Lung microvascular endothelial cell (primary cell): ENCODE data around the gene CD300LG. TPM values are rescaled to one million over a fixed set of nuclear protein-coding genes. Genes with fewer than 3 reads are reported as not detected.
"Not testable (repeated sequence)": the region's sequence is repeated elsewhere in the genome, so short reads cannot be mapped to it uniquely, and the experiment has no call there.

Experiments used
- DNase-seq, 2 donors: peaks; one replicate each; pipeline versions ENCODE4 v3.0.0 to v3.0.0-alpha.2; 2010; ENCODE audit warnings: low read depth in 2 of 2
- total RNA-seq: library from RNA; depleted of rRNA; stranded (reverse); fragments of >200 nt; gene quantifications from 2 replicates; pipeline ENCODE4 v1.2.1, GENCODE V29; 2014

Gene CD300LG
- total RNA-seq, 1 donor from 2014 or later: not detected

DNA sequence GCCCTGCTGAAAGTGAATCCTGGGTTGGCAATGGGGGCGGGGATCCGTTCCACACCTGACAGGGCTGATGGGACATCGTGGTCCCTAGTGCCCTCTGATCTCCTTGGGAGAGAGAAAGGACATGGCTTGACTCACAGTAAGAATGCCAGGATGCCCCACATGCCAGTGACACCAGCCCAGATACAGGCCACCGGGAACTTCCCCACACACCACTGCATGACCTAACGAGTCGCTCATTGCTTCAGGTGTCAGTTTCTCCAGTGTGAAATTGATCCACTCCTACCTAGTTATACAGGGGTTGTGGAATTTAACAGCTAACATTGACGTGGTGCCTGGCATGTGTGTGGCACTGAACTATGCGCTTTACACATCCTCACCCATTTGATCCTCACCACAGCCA is 7.5 kb downstream of the CD300LG start:
- no peak for DNase-seq

DNA sequence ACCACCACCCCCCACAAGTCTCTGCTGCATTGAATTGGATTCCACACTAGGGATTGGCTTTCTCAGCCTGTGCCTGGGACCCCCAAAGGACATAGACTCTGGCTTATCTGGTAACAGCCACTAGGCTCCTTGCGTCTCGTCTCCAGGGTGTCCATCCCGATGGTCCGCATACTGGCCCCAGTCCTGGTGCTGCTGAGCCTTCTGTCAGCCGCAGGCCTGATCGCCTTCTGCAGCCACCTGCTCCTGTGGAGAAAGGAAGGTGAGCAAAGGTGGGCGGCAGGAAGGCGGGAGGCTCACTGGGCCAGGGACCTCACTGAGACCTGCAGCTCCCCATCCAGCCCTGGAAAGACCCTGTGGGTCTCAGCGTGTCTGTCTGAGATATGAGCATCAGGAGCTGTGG is 8.1 kb downstream of the CD300LG start:
- no peak for DNase-seq

DNA sequence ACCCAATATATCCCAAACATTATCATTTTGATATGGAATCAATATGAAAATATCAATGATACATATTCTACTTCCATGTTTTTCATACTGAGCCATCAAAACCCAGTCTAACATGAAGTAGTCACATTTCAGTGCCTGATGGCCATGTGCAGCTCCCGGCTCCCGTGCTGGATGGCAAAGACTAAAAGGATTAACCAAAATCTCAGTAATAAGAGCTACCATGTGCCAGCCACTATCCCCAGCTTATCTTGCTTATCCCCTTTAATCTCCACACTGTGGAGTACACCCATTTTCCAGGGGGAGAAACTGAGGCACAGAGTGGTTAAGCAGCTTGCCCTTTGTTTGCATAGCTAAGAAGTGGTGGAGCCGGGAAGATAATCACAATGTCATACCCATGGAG is 9.2 kb downstream of the CD300LG start:
- no peak for DNase-seq

DNA sequence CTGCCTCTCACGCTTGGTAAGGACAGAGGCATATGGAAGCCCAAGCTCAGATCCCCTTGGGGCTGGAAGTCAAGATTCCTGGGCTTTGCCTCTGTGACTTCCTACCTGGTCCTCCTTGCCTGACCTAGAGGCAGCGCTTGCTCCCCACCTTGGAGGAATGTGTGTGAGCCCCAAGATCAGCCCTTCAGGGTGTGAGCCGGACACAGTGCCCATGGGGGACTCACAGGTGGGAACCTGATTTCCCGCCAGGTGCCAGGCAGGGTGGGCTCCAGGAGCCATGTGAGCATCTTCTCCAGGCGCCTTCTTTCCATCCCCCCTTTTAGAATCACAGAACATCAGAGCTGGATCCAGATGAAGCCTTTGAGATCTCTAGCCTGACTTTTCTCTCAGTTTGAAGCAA is 10.2 kb downstream of the CD300LG start:
- no peak for DNase-seq

DNA sequence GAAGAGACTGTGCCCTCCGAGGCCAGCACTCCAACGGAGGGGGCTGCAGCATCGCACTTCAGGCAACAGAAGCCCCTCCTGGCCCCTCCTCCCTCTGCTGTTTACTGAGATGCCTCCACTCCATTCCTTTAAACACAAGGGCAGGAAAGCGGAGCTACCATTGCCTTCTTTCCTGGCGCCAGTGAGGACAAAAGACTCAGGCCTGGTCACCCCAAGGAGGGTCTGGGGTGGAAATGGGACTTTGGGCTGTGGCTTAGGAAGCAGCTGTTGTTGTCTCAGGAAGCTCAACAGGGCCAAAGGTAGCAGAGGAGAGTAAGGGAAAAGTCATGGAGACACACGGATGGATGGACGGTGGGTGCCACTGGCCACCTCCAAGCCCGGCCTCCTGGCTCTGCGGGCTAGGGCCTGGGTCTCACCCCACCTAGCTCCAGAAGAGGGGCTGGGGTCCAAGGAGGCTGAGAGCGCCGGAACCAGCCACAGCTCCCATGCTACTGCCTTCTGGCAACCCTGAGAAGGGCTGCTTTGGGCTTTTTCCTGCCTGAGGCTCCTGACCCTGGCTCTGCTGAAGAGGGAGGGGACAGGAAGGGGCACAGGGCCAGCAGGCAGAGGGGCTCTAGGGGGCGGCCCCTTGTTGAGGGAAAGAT is 11.1 kb downstream of the CD300LG start:
- no peak for DNase-seq

DNA sequence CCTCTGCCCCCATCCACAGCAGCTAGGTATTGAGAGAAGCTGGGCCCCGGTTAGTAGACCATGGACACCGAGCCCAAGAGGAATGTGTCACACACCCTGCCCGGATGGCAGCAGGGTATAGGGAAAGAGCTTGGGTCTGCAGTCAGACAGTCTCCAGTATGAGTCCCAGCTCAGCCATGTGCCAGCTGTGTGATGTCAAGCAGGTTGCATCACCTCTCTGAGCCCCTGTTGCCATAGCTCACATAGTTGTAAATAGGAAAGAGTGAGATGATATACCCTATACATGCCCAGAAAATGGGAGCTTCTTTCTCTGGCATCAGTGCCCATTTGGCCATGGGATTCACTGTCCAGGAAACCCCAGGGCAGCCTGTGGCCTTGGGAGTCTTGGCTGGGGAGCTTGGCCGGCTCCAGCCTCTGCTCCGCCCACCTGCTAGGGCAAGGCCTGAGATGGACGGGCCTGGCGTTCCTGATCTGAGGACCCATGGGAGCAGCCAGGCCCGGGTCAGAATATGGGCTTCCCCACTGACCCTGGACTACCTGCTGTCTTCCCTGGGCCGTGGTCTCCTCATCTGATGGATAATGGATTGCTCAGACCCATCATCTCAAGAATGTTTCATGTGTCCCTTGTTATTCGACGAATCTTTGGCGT is 13.2 kb downstream of the CD300LG start:
- no peak for DNase-seq

DNA sequence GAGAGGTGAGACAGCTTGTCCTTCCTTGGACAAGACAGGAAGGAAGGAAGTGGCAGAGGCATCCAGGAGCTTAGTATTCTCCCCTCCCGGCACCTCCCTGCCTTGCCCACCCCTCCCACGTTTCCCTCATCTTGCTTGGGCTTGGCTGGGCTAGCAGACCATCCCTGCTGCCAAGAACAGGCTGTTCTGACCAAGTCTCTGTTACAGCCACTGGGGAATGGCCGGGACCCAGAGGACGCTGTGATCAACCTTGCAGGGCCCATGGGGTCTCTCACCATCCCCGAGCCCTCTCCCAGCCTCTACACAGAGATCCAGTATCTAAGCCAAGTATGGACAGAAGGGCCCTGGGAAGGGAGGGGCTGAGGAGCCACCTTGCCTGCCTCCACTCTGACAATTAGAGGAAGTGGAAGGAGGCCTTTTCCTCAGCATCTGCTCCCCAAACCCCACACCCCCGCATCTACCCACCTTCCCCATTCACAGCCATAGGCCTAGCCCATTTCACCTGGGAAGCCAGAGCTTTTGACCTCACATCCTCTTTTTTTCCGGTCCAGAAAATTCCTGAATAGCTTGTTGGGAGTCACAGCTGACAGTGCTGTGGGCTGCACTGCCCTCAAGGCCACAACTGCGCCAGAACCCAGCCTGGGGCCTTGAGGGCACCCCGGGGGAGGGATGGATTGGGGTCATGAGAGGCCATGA is 14.1 kb downstream of the CD300LG start:
- no peak for DNase-seq

DNA sequence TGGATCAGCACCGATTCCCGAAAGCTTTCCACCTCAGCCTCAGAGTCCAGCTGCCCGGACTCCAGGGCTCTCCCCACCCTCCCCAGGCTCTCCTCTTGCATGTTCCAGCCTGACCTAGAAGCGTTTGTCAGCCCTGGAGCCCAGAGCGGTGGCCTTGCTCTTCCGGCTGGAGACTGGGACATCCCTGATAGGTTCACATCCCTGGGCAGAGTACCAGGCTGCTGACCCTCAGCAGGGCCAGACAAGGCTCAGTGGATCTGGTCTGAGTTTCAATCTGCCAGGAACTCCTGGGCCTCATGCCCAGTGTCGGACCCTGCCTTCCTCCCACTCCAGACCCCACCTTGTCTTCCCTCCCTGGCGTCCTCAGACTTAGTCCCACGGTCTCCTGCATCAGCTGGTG is 15.0 kb downstream of the CD300LG start:
- no peak for DNase-seq

DNA sequence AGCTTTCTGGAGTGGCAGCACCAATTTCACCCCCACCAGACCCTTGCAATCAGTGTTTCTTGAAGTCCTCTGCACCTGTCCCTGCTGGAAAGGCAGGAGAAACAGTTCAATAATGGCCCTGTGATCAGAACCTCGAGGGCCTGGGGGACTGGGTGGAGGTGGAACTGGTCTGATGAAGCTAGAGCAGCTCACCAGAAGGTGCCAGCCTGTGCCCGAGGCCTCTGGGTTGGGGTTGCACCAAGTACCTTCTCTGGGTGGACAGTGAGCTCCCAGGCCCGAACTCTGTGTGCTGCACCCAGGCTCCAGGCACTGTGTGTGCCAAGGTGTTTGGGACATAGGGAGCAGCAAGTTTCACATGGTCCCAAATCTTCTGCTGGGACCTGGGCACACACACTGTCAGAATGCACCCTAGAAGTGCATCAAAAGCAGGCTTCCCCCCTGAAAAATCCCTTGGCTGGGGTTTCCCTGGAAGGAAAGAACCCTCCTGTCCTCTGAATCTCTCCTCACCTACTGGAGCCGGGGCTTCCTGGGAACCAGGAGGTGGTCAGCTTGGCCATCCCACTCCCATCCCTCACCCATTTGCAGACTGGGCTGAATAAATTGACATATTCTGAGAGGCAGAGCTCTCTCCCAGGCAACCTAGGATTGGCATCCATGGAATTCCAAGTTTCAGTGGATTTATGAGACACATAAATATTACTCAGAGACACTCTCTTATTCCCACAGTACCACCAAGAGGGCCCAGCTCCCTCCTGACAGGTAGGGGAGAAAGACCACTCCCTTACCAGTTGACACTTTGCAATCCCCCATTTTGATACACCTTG is 17.4 kb downstream of the CD300LG start:
- DNase-seq: no peak

DNA sequence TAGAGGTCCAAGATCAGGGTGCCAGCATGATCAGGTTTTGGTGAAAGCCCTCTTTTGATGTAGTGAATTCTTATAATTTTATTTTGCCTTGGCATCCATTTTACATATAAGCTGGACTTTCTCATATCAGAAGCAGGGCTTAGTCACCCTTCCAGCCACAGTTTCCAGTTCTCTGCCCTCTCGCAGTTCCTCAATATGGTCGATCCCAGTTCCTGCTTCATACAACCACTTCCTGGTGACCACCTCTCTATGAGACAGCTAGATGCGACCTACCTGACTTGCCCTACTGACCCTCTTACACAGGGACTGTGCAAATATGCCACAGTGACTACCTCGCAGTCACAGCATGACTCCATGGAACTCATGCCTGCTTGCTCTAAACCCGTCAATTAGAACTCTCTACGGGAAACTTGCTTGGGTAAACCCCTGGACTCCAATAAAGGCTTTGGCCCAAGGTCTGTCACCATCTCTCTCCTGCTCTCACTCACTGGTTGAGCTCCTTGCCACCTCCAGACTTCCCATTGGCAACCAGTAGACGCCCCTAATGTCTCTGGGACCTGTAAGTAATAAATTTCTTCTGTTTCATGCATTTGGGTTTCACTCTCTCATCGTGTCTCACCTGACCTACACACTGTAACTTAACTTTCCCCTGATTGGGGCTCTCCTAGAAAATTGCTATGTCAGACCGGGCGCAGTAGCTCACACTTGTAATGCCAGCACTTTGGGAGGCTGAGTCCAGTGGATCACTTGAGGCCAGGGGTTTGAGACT is 21.4 kb downstream of the CD300LG start:
- DNase-seq: no peak

DNA sequence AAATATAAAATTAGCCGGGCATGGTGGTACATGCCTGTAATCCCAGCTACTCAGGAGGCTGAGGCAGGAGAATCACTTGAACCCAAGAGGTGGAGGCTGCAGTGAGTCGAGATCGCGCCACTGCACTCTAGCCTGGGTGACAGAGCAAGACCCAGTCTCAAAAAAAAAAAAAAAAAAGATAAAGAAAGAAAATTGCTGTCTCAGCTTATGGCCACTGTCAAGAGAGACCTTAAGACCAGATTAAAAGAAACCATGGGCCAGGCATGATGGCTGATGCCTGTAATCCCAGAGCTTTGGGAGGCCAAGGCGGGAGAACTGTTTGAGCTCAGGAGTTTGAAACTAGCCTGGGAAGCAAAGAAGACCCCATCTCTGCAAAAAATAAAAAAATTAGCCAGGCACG is 22.1 kb downstream of the CD300LG start:
- not testable (repeated sequence) for DNase-seq

DNA sequence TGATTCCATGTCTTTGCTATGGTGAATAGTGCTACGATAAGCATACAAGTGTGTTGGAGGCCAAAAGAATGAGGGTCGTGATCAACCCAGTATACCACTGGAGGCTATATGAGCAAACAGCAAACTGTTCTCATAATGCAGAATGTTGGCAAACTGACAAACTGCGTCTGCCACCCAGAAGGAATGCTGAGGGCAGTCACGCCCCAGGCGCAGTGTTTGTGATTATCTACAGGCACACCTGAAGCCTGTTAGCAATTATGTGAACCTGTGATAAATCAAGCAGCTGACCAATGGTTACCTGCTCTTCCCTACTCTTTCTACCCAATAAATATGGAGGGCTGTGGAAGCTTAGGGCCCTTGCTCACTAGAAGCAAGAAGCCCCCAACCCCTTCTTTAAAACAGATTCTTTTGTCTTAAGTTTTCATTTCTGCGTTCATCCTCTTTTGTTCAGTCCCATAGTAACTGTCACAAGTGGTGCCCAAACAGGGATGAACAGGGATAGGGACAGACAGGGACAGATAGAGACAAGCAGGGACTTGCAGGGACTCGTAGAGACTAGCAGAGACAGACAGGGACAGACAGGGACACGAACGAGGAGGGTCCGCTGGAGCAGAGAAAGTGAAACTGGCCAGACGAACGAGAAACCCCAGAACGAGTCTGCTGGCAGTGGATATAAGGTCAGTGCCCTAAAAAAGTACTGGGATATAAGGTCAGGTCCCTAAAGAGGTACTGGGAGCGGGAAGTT is 25.1 kb downstream of the CD300LG start:
- no peak for DNase-seq

DNA sequence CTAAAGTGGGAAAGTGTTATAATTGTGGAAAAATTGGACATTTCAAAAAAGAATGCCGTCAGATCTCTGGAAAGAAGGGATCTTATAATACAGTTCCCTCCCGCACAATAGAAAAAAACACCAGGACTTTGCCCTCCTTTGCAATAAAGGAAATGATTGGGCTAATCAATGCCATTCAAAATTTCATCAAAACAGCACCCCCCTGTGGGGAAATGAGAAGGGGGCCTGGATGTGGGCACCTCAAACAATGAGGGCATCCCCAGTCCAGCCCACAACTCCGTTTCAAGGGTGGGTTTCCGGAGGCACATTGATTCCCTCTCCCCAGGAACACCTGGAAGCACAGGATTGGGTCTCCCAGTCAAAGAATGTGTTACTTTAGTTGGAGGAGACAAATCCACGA is 26.1 kb downstream of the CD300LG start:
- DNase-seq: no peak

DNA sequence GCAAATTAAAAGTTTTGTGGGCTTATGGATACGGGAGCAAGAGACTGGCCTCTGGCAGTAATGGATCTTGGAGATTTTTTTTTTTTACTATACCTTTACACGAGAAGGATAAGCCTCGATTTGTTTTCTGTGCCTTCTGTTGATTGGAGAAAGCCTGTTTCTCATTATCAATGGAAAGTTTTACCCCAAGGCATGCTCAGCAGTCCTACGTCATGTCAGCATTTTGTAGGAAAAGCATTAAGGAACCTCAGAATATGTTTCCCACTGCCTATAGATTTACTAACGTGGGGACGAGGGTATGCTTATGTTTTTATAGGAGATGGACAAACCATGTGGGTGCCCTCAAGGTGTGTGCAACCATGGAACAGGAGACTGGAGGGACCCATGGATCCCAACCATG is 26.8 kb downstream of the CD300LG start:
- DNase-seq: no peak

DNA sequence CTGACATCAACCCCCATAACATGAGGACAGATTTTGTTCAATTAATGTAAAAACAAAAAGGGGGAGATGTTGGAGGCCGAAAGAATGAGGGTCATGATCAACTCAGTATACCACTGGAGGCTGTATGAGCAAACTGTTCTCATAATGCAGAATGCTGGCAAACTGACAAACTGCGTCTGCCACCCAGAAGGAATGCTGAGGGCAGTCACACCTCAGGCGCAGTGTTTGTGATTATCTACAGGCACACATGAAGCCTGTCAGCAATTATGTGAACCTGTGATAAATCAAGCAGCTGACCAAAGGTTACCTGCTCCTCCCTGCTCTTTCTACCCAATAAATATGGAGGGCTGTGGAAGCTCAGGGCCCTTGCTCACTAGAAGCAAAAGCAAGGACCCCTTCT is 27.3 kb downstream of the CD300LG start:
- DNase-seq: no peak

DNA sequence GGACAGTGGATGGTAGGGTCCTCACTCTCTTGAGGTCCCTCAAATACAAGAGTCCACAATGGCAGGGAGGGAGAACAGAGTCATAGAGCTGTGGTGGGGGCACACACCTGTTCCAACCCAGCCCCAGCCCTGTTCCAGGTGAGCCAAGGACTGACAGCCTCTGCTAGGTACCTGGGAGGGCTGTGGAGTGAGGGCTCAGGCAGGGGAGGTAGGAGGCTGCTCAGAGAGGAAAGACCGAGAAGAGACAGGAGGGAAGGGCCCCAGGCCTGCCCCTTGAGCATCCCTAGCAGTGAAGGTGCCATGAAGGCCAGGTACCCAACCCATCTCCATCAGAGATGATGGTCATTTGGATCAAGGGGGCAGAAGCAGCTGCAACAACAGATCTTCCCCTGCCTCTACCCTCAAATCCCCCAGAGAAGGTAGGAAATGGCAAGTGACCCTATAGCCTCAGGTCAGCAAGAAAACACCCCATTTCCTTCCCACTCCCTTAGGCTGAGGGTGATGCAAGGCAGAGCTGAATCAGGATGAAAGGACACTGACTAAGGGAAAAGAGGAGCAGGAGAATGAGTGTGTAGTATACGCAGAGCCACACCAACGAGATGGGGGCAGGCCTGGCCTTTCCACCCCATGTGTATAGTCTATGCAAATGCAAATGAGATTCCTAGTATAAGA is 28.6 kb downstream of the CD300LG start:
- no peak for DNase-seq

DNA sequence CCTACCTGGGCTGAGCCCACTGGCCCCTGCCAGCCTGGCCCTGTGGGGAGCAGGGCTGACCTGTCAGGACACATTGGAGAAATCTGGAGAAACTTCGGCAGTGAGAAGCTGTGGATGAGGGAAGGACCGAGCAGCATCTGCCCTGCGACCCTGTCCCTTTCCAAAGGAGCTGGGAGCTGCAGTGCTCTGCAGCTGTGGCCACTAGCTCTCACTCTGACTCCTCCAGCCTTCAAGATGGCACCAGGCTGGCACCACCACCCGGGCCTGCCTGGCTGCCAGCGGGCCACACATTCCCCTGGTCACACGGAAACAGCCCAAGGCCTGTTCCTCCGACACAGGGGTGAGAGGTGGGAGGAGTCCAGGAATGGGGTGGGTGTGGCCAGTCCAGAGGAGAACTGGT is 30.1 kb downstream of the CD300LG start:
- DNase-seq: no peak

DNA sequence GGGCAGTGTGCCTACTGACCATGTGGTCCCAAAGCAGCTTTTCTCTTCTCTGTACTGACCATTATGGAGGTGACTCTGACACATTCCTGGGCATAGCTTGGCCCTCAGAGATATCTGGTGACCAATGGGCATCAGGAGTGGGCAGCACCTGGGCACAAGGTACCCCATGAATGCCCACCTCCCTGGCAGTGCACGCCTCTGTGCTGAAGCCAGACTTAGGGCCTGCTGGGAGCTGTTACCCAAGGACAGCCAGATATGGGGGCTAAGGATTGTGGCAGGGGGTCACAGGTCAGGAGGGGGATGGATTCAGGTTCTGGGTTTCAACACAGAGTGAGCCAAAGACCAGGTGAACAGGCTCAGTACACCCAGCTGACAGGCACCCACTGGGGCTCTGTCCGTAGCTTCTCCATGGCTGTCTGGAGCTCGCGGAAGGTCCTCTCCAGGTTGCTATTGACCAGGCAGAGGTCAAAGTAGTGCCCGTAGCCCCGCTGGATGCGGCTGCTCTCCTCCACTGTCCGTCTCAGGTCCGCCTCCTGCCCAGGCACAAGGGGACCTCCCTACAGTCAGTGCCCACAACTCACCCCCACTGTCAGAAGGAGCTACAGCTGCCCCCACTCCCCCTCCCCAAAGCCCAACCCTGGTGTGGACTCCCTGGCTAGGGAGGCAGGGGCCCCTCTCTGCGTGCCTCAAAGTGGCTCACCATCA is 30.6 kb downstream of the CD300LG start:
- no peak for DNase-seq
